Left renal pelvis (tissue), 4 donors: Measurements from ENCODE around the gene ARHGDIG. TPM values are rescaled to one million over a fixed set of nuclear protein-coding genes. Genes with fewer than 3 reads are reported as not detected.
A peak's percentile ranks its signal among the peaks of the same experiment; 100 is the strongest.
"Not testable (repeated sequence)": the region's sequence is repeated elsewhere in the genome, so short reads cannot be mapped to it uniquely, and the experiment has no call there.

Experiments used
- DNase-seq, 4 donors: peaks; one replicate each; pipeline ENCODE4 v3.0.0-alpha.2; 2013; ENCODE audit warnings: low read depth in 4 of 4, low spot score in 3 of 4
- polyA plus RNA-seq, 4 donors: library from polyadenylated mRNA; unstranded; fragments of 120-200 nt; gene quantifications; one replicate each; pipeline ENCODE4 v1.2.1, GENCODE V29; 2013; ENCODE audit not compliant: insufficient read length in 4 of 4

ARHGDIG gene
- 1 to 10 TPM; 1.2 to 4.6 (median 2.8) TPM for polyA plus RNA-seq

DNA sequence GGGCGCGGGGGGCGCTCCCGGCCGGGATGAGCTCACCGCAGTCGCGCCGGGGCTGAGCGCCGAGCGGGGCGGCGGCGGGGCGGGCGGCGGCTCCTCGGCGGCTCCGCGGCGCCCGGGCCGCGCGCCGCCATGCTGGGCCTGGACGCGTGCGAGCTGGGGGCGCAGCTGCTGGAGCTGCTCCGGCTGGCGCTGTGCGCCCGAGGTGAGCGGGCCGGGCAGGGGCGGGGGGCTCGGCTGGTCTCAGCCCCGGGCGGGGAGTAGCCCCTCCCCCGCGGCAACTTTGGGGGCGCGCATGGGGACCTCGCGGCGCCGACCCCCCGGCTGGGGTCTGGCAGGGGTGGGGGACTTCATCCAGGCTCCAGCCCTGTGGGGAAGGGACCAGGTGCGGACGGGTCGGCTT, at the start of gene ARHGDIG:
ARHGDIG (plus strand) TSS at position 40 of the 400 bp plus-strand sequence; CDS start at position 130, 90 bp downstream.
- DNase-seq: no peak

DNA sequence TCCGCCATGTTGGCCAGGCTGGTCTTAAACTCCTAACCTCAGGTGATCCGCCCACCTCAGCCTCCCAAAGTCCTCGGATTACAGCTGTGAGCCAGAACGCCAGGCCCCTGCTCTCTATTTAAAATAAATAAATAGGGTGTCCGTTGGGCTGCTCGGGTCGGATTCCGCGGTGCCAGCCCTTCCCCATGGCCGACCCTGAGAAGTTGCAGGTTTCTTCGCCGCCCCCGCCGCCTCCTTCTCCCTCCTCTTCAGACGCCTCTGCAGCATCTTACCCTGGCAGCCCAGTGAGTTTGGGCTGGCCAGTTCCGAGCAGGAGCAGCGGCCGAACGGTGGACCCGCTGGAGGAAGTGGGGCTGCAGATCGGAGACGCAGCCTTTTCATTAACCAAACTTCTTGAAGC, 49.4 kb upstream of the ARHGDIG start:
- DNase-seq: no peak

DNA sequence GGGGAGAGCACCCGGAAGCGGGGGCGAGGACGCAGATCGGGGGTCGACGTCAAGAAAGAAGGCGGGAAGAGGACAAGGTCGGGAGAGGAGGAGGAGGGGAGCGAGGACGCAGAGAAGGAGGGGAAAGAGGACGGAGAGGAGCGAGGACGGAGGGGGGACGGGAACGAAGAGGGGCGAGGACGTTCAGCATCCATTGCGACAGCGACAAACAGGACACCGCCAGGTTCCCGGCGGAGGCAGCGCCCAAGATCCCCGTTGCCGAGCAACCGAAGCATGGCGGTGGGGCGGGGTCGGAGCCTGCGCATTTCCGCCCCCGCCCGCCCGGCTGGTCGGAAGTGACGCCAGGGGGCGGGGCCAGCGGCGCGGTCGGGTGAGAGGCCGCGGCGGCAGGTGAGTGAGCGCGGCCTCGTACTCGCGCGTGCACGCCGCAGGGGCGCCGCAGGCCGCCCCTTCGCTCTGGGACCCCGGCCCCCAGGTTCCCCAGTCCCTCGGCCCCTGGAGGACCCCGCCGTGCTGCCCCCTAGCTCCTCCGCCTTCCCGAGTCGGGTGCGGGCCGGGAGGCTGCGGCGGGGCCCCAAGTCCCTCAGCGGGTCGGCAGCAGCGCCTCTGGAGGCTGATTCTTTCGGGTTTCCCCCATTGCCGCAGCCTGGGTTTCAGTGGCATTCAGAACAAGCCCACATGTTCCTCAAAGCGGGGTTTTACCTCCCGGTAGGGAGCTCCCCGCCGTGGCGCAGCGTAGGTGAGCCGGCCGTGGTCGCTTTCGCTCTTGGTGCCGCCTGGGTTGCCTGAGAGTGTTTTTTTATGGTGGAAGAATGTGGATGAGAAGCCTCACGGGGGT, 45.7 kb upstream of the ARHGDIG start, which contains the start of gene FAM234A:
FAM234A (plus strand) TSS at position 354 of the 838 bp plus-strand sequence. CDS start 19,593 bp downstream, outside the sequence.
- peak; percentile 84 to 88 (median 86) for DNase-seq

DNA sequence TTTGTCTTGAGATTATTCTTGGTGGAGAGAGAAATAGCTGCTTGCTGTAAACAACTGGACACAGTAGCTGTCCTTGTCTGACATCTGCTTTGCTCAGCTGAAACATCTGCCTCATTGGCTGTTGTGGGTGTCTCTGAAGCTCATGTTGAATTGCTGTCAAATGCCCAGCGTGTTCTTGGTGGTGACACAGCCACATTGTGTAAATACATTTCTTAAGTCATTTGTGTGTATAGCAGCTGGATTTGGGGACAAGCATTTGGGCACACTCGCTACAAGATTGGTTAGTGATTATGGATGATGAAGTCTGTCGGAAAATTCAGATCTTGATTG, 40.5 kb upstream of the ARHGDIG start:
- DNase-seq: no peak

DNA sequence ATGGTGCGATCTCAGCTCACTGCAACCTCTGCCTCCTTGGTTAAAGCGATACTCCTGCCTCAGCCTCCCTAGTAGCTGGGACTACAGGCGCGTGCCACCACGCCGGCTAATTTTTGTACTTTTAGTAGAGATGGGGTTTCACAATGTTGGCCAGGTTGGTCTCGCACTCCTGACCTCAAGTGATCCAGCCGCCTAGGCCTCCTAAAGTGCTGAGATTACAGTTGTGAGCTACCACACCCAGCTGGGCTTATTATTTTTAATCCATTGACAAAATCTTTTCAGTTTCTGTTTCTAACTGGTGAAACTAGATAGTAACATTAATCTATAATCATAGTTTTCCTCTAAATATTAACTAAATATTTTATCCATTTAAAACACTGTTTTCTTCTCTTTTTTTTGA, 39.8 kb upstream of the ARHGDIG start:
- DNase-seq: no peak

DNA sequence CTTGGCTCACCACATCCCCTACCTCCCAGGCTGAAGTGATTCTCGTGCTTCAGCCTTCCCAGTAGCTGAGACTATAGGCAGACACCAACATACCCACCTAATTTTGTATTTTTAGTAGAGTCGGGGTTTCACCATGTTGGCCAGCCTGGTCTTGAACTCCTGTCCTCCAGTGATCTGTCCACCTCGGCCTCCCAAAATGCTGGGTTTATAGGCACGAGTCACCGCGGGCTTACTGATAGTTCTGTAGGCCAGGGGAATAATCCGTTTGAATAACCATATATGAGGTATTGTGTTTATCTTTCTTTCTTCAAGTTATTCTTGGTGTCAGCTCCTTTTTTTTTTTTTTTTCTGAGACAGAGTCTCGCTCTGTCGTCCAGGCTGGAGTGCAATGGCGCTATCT, 38.1 kb upstream of the ARHGDIG start:
- DNase-seq: no peak

DNA sequence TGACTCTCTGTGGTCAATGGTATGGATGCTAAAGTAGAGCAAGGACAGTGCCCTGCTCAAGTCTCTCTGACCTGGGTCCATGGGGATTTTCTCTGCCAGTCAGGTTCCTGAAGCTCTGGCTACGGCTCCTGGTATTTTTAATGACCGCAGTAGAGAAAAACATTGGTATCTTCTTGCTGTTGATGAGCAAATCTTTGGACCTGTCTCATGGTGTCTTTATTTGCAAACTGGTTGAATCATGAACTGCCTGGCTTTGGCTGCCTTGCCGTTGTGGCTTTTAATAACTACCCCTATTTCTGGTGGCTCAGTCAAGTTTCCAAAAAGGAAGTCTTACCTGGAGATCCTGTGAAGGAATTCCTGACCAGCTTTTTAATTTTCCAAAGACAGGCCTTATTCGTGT, 37.0 kb upstream of the ARHGDIG start:
- DNase-seq: no peak

DNA sequence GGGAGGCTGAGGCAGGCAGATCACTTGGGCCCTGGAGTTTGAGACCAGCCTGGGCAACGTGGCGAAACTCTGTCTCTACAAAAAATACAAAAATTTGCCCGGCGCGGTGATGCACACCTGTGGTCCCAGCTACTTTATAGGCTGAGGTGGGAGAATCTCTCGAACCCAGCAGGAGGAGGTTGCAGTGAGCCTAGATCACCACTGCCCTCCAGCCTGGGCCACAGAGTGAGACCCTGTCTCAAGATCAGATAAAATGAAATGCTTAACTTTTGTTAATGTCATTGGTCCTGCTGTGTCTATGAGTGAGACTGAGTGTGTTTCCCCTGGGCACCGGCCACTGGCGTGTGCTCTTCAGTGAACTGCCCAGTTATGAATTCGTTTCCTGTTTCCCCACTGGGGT, 35.3 kb upstream of the ARHGDIG start:
- no peak for DNase-seq

DNA sequence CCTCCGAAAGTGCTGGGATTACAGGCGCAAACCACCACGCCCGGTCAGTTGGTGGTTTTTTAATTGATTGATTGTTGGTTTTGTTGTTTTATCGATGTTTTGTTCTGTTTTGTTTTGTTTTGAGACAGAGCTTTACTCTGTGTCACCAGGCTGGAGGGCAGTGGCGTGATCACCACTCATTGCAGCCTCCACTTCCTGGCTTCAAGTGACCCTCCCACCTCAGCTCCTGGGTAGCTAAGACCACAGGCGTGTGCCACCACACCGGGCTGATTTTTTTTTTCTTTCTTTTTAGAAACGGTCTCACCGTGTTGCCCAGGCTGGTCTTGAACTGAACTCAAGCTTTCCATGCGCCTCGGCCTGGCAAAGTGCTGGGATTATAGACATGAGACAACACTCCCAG, 33.4 kb upstream of the ARHGDIG start:
- no peak for DNase-seq

DNA sequence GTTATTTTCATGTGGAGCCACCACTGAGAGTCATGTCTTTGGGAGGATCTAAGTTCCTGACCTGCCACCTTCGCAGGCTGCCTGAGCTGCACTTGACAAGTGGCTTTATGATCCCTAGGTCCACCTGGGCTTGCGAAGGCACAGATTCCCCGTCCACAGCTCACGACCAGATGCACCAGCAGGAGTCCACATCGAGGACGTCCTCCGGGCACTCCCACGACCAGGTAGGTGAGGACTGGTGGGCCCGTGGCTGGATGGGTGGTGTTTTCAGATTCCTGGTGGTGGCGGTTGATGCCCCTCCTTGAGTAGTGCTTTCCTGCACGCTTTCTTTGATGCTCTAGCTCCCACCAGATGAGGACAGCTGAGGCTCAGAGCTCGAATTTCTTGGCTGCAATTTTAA, 31.0 kb upstream of the ARHGDIG start:
- DNase-seq: no peak

DNA sequence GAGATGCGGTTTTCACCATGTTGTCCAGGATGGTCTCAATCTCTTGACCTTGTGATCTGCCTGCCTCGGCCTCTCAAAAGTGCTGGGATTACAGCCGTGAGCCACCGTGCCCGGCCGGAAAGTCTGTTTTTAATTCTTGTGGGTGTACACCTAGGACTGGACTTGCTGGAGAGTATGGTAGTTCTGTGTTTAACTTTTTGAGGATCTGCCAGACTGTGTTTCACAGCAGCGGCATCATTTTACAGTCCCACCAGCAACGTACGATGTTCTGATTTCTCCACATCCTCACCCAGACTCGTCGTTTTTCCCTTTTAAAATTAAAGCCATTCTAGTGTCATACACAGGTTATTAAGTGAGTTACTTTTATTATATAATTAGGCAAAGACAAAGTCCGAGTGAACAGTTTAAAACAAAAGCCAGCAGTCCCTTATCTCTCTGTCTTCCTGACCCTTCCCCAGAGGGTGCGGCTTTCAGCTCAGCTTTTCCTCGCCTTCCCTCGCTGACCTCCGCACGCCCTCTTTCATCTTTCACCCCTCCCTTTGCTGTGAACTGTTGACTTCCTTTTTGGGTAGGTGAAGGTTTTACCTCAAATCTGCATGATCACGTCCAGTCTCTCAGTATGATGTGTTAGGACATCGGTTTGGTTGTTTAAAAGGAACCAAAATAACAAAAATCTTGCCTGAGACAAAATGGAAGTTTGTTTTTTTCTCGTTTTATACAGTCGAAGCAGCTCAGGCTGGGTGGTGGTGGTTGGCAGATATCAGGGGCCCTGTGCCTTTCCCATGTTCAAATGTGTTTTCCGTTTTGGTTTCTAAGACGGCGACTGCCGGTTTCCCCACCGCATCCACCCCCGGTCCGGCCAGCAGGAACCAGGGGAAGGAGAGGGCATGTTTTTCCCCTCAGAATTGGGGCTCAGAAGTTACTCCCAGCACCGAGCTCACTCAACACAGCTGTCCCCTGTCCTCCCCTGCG, 27.7 kb upstream of the ARHGDIG start:
- DNase-seq: no peak

DNA sequence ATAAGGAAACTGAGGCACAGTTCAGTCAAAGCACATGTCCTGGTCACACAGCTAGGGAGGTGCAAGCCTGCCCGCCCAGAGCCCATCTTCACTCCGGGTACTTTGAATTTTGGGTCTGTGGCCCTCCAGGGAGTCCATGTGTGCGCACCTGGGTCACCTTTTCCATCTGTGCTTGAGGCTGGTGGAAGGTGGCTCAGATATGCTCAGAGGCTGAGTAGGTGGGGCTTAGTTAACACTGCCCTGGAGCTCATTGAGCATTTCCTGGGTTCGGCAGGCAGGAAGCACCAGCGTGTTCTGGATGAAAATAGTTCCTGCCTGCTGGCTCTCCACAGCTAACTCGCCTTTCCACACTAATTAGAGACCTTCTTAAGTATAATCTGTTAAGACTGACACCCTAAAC, 26.6 kb upstream of the ARHGDIG start:
- no peak for DNase-seq

DNA sequence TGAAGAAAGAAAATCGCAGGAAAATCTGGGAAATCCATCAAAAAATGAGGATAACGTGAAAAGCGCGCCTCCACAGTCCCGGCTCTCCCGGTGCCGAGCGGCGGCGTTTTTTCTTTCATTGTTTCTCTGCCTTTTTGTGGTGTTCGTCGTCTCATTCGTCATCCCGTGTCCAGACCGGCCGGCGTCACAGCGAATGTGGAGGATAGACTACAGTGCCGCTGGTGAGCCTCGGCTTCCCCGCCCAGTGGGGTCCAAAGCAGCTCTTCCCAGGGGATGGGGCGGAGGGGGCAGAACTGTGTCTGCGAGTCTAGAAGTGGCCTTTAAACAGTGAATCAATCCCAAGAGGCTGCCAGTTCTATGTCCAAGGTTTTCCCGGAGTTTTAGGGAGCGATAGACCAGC, 25.9 kb upstream of the ARHGDIG start:
- no peak for DNase-seq

DNA sequence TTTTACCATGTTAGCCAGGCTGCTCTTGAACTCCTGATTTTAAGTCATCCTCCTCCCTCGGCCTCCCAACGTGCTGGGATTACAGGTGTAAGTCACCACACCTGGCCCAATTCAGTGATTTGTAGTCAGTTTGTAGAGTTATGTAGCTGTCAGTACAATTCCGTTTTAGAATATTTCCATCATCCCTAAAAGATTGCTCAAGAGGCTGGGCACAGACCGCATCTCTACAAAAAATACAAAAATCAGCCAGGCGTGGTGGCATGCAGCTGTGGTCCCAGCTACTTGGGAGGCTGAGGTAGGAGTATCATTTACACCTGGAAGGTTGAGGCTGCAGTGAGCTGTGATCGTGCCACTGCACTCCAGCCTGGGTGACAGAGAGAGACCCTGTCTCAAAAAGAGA, 25.2 kb upstream of the ARHGDIG start:
- no peak for DNase-seq

DNA sequence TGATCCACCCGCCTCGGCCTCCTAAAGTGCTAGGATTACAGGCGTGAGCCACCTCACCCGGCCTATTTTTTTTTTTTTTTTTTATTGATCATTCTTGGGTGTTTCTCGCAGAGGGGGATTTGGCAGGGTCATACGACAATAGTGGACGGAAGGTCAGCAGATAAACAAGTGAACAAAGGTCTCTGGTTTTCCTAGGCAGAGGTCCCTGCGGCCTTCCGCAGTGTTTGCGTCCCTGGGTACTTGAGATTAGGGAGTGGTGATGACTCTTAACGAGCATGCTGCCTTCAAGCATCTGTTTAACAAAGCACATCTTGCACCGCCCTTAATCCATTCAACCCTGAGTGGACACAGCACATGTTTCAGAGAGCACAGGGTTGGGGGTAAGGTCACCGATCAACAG, 22.3 kb upstream of the ARHGDIG start:
- DNase-seq: not testable (repeated sequence)

DNA sequence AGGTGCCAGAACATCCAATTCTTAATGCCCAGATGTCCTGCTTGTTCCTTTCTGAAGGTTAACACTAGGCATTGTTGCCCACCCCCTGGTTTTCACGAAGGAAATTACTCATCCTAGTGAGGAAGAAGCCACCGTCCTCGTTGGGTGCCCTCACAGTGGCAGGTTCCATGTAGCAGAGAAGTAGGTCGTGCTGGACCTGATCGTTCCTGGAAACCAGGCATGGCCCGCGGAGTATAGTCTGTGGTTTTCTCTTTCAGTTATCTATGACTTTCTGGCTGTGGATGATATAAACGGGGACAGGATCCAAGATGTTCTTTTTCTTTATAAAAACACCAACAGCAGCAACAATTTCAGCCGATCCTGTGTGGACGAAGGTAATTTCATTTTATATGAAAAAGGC, 21.2 kb upstream of the ARHGDIG start:
- no peak for DNase-seq

DNA sequence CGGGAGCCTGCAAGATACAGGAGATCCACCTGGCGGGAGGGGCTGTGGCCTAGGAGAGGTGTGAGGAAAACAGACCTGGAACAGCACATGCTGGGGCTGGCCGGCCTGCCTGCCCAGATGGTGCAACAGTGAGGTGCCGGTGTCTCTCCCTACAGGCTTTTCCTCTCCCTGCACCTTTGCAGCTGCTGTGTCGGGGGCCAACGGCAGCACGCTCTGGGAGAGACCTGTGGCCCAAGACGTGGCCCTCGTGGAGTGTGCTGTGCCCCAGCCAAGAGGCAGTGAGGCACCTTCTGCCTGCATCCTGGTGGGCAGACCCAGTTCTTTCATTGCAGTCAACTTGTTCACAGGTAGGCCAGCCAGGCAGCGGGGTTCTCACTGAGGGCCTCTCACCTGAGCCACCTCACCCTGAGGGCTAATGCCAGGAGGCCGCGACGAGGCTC, 20.6 kb upstream of the ARHGDIG start:
- DNase-seq: no peak

DNA sequence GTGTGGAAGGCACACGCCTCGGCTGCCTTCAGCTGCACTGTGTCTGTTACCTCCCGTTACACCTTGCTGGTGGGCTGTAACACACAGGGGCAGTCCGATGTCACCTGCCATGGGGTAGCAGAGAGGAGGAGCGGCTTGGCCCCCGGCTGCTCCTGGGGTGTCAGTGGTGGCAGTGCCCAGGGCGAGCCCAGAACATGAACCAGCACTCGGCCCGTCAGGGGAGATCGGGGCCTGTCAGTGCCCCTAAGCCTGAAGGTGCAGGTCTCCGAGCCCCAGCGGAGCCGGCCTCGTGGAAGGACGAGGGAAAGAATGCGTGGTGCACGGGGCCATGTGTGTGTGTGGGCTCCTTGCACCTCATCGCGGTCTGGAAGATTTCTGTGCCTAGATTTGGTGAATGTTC, 20.1 kb upstream of the ARHGDIG start:
- no peak for DNase-seq

DNA sequence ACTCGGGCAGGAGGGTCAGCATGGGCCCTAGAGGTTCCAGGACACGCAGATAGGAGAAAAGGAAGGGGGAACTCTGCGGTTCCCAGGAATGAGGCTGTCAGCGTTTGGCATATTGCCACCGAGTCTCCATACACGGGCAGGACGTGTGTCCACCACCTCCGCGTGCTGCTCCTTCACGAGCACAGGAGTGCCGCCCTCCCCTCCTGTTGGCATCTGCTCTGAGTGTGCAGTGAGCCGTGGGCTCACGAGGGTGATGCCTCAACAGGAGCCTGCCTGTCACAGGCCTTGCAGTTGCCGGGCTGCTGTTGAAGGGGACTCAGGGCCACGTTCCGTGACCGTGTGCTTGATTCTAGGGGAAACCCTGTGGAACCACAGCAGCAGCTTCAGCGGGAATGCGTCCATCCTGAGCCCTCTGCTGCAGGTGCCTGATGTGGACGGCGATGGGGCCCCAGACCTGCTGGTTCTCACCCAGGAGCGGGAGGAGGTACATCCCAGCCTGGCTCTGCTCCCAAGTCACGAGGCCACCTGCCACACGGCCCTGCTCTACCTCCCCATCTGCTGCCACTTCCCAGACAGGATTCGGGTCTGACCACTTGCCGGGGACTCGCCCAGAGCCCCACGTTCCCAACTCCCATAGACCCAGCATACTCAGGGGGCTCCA, 19.2 kb upstream of the ARHGDIG start:
- no peak for DNase-seq

DNA sequence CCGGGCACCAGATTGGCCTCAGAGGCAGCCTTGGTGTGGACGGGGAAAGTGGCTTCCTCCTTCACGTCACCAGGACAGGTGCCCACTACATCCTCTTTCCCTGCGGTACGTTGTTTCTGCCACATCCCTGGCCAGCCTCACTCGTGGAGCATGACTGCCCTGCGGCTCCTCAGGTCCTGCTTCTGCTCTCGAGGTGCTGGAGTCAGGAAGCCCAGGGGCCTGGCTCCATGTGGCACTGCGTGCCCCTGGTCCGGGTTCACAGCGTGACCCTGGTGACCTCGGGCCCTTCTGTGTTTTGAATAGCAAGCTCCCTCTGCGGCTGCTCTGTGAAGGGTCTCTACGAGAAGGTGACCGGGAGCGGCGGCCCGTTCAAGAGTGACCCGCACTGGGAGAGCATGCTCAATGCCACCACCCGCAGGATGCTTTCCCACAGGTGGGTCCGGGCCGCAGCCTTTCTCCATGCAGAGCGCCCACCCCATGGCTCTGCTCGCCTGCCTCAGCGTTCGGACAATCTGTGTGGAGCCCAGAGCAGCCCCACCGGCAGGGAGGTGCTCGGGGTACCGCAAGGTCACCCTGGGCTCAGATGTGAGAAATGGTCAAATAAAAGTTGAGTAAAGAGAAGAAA, 18.2 kb upstream of the ARHGDIG start:
- no peak for DNase-seq
